Body of pancreas (tissue), 4 donors: Measurements from ENCODE around the gene PRR5L. TPM values are rescaled to one million over a fixed set of nuclear protein-coding genes. Genes with fewer than 3 reads are reported as not detected.
A peak's percentile ranks its signal among the peaks of the same experiment; 100 is the strongest.

Experiments used
- ATAC-seq: fragments of 150-250 bp; one replicate; pipeline ENCODE4 v1.9.1; 2016
- DNase-seq, 4 donors: peaks; one replicate each; pipeline ENCODE4 v3.0.0-alpha.2; 2019
- H3K27ac ChIP-seq, 4 donors: fragments of 200-600 bp; sonication (generic); 1 replicate in 3 of 4; 2 replicates in 1 of 4; pipeline versions ENCODE4 v1.5.1 to v1.6.1; 2016 to 2019; ENCODE audit warnings: mild to moderate bottlenecking in 1 of 4, mixed read lengths in 1 of 4, moderate library complexity in 1 of 4
- H3K27me3 ChIP-seq, 2 donors: fragments of 200-600 bp; sonication (generic); one replicate each; pipeline ENCODE4 v1.6.0; 2016; ENCODE audit warnings: mild to moderate bottlenecking in 1 of 2
- H3K36me3 ChIP-seq, 2 donors: fragments of 200-600 bp; sonication (generic); replicated peaks in 1 of 2; 2 replicates each; pipeline ENCODE4 v1.5.1; 2016; ENCODE audit warnings: low read depth in 2 of 2; ENCODE audit not compliant: insufficient read depth in 1 of 2
- H3K4me1 ChIP-seq: fragments of 200-600 bp; sonication (generic); one replicate; pipeline ENCODE4 v1.6.0; 2016
- H3K4me3 ChIP-seq, 2 donors: fragments of 200-600 bp; sonication (generic); 1 replicate in 1 of 2; 2 replicates in 1 of 2; pipeline ENCODE4 v1.5.1; 2016 to 2019
- H3K9me3 ChIP-seq, 3 donors: fragments of 200-600 bp; sonication (generic); 1 replicate in 2 of 3; 2 replicates in 1 of 3; pipeline ENCODE4 v1.5.1; 2016
- CTCF ChIP-seq, 7 experiments: fragments of 450-650 bp in 4 of 7; fragments of 200-600 bp in 3 of 7; sonication (generic) in 3 of 7; IDR thresholded peaks; one replicate each; pipeline ENCODE4 v1.5.1; 2016 to 2019; ENCODE audit warnings: antibody characterized with exemption in 7 of 7
- POLR2A ChIP-seq, 3 donors: fragments of 450-650 bp; IDR thresholded peaks; one replicate each; pipeline ENCODE4 v1.6.1; 2016; ENCODE audit warnings: antibody characterized with exemption in 3 of 3, mild to moderate bottlenecking in 2 of 3
- WGBS, 2 donors: methylation state at CpG; one replicate each; pipeline ENCODE4 v1.1.5; 2017; 5-methylcytosine and 5-hydroxymethylcytosine counted together
- intact Hi-C: fragments of 100-400 bp; cut with DNase I; formaldehyde crosslinking; loops from one replicate; pipeline ENCODE4 v1.15.1; 2023
- total RNA-seq, 2 donors: library from RNA; depleted of rRNA; stranded (reverse); fragments of >200 nt; gene quantifications; one replicate each; pipeline ENCODE4 v1.1.0, GENCODE V29; 2016

PRR5L gene
- total RNA-seq, 2 donors from 2014 or later = 2.6 to 3.0 TPM

DNA sequence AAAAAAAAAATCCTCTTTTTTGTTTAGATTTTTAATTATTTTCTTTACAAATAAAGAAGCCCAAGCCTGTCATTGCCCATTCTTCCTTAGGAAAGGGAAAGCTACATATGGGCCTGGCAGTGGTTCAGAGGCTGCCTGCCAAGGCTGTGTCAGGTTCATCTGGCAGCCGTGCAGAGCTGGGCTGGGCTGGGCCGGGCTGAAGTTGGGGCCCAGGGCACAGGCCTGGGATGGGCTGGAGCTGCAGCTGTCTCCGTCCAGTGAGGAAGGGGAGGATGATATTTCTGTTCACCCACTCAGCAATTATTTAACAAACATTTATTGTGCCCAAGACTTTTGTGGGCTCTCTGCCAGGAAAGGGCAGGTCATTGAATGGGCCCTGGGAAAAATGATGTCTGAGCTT lies 4.6 kb downstream of the PRR5L start:
- intact Hi-C loops = no loop called here
- peak; percentile 83 for ATAC-seq

GRCh38 chr11:36304351-36304750 lies 8.3 kb downstream of the PRR5L start:
- no peaks in the 10 kb centered on the region for H3K36me3 ChIP-seq
- TF ChIP-seq CTCF (IDR thresholded peaks at IDR 0.05) = no peak
- TF ChIP-seq POLR2A (IDR thresholded peaks at IDR 0.05) = no peak
- H3K27ac ChIP-seq = peak overlapping the region in 2 of 4 donors; percentile 19 to 31
- H3K9me3 ChIP-seq = no peaks in the 10 kb centered on the region
- DNase-seq = no peak
- no peak overlapping the region for H3K4me3 ChIP-seq
- peak; percentile 65 for ATAC-seq
- H3K27me3 ChIP-seq = no peaks in the 10 kb centered on the region
- WGBS, 2 donors = 41 to 48% methylated on average over 1 of the region's 1 CpG
- H3K4me1 ChIP-seq = peaks cover 17% of the 10 kb centered on the region
- intact Hi-C loops = no loop called here

More for the DNA sequence above, 4.6 kb downstream of the PRR5L start:
- WGBS, 2 donors = 5 to 7% methylated on average over 3 of the region's 3 CpGs
- Histone ChIP-seq H3K4me1 (peaks cover 17% of the 10 kb centered on the region), H3K27me3 (no peaks in the 10 kb centered on the region), H3K4me3 (no peak overlapping the region), H3K27ac (no peak overlapping the region), H3K9me3 (no peaks in the 10 kb centered on the region), H3K36me3 (no peaks in the 10 kb centered on the region)
- DNase-seq = peak; percentile 77 to 95 (median 85)
- TF ChIP-seq CTCF (IDR thresholded peaks at IDR 0.05) (no peak), POLR2A (IDR thresholded peaks at IDR 0.05) (no peak)

GRCh38 chr11:36305047-36305446 lies 9.0 kb downstream of the PRR5L start:
- WGBS, 2 donors = 17 to 19% methylated on average over 1 of the region's 1 CpG
- H3K4me3 ChIP-seq = no peak overlapping the region
- DNase-seq (no peak), ATAC-seq (no peak)
- H3K9me3 ChIP-seq = no peaks in the 10 kb centered on the region
- no peaks in the 10 kb centered on the region for H3K36me3 ChIP-seq
- peaks cover 17% of the 10 kb centered on the region for H3K4me1 ChIP-seq
- no peaks in the 10 kb centered on the region for H3K27me3 ChIP-seq
- no peak for TF ChIP-seq POLR2A (IDR thresholded peaks at IDR 0.05)
- intact Hi-C loops = no loop called here
- H3K27ac ChIP-seq = no peak overlapping the region

DNA sequence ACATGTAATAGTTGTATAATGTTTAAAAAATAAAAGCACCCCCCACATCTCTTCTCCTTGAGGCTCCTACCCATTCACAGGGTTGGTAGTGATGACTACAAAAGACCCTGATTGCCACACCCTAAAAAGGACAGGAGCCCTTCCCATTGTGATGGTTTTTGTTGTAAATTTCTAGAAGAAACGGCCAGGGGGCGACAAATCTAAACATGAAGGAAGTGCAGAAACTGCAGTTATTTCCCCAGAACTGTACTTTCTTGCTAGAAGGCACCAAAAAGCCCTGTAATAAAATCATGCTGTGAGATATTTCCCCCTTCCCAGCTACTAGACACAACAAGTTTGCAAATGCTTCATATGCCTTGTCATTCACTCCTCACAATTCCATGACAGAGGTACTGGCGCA lies 10.8 kb downstream of the PRR5L start:
- DNase-seq = no peak
- H3K4me1 ChIP-seq = peaks cover 7% of the 10 kb centered on the region
- 39 to 46% methylated on average over 3 of the region's 3 CpGs for WGBS, 2 donors

GRCh38 chr11:36308577-36308976 lies 12.5 kb downstream of the PRR5L start:
- TF ChIP-seq CTCF (IDR thresholded peaks at IDR 0.05) (no peak), POLR2A (IDR thresholded peaks at IDR 0.05) (no peak)
- ATAC-seq (peak; percentile 71), DNase-seq (no peak)
- intact Hi-C loops = no loop called here
- no peak overlapping the region for H3K4me3 ChIP-seq
- no peaks in the 10 kb centered on the region for H3K36me3 ChIP-seq
- 11 to 18% methylated on average over 1 of the region's 1 CpG for WGBS, 2 donors
- no peak overlapping the region for H3K27ac ChIP-seq
- H3K9me3 ChIP-seq = no peaks in the 10 kb centered on the region
- peaks cover 6% of the 10 kb centered on the region for H3K4me1 ChIP-seq
- H3K27me3 ChIP-seq = no peaks in the 10 kb centered on the region

More for the DNA sequence above, 10.8 kb downstream of the PRR5L start:
- ATAC-seq = no peak
- Histone ChIP-seq H3K27ac (no peak overlapping the region), H3K9me3 (no peaks in the 10 kb centered on the region), H3K27me3 (no peaks in the 10 kb centered on the region), H3K36me3 (no peaks in the 10 kb centered on the region), H3K4me3 (no peak overlapping the region)
- TF ChIP-seq CTCF (IDR thresholded peaks at IDR 0.05) (peak in 1 of 7 experiments; percentile 22), POLR2A (IDR thresholded peaks at IDR 0.05) (no peak)
- intact Hi-C loops = no loop called here
